Thyroid gland (tissue), 4 donors: ENCODE measurements around the gene ZNF862. TPM values are rescaled to one million over a fixed set of nuclear protein-coding genes. Genes with fewer than 3 reads are reported as not detected.

Experiments used
- DNase-seq, 2 donors: peaks; one replicate each; pipeline ENCODE4 v3.0.0-alpha.2; 2019
- H3K27ac ChIP-seq, 3 donors: fragments of 200-600 bp; sonication (generic); 1 replicate in 2 of 3; 2 replicates in 1 of 3; pipeline ENCODE4 v1.5.1; 2016 to 2019; ENCODE audit warnings: mild to moderate bottlenecking in 1 of 3, moderate library complexity in 1 of 3
- H3K27me3 ChIP-seq: fragments of 200-600 bp; sonication (generic); one replicate; pipeline ENCODE4 v1.5.1; 2019
- H3K36me3 ChIP-seq, 2 donors: fragments of 200-600 bp; sonication (generic); one replicate each; pipeline ENCODE4 v1.5.1; 2016 to 2019
- H3K4me1 ChIP-seq, 2 donors: fragments of 200-600 bp; sonication (generic); one replicate each; pipeline ENCODE4 v1.5.1; 2017 to 2019
- H3K4me3 ChIP-seq, 3 donors: fragments of 200-600 bp; sonication (generic); replicated peaks in 1 of 3; 1 replicate in 2 of 3; 2 replicates in 1 of 3; pipeline ENCODE4 v1.5.1; 2016; ENCODE audit warnings: mild to moderate bottlenecking in 1 of 3
- H3K9me3 ChIP-seq: fragments of 200-600 bp; sonication (generic); one replicate; pipeline ENCODE4 v1.5.1; 2017
- POLR2A ChIP-seq, 2 donors: fragments of 450-650 bp; IDR thresholded peaks; one replicate each; pipeline ENCODE4 v1.6.1; 2017; ENCODE audit warnings: antibody characterized with exemption in 2 of 2, mild to moderate bottlenecking in 2 of 2, moderate library complexity in 1 of 2
- WGBS, 2 donors: methylation state at CpG; one replicate each; pipeline ENCODE4 v1.1.5; 2017; 5-methylcytosine and 5-hydroxymethylcytosine counted together
- intact Hi-C: fragments of 100-400 bp; cut with DNase I; formaldehyde crosslinking; loops from one replicate; pipeline ENCODE4 v1.15.1; 2023
- total RNA-seq, 4 donors: library from RNA; depleted of rRNA; stranded (reverse); fragments of >200 nt; gene quantifications; one replicate each; pipeline ENCODE4 v1.2.3, GENCODE V29; 2016
- TF ChIP-seq, protein P1 (sequence below), 6 experiments: fragments of 200-600 bp in 3 of 6; fragments of 450-650 bp in 3 of 6; sonication (generic) in 3 of 6; IDR thresholded peaks; one replicate each; pipeline ENCODE4 v1.5.1; 2016 to 2019; ENCODE audit warnings: antibody characterized with exemption in 6 of 6, mild to moderate bottlenecking in 2 of 6, inconsistent platforms in 1 of 6, moderate library complexity in 1 of 6

Gene ZNF862
- total RNA-seq, 4 donors from 2014 or later: 23.6 to 53.7 (median 39.3) TPM

DNA sequence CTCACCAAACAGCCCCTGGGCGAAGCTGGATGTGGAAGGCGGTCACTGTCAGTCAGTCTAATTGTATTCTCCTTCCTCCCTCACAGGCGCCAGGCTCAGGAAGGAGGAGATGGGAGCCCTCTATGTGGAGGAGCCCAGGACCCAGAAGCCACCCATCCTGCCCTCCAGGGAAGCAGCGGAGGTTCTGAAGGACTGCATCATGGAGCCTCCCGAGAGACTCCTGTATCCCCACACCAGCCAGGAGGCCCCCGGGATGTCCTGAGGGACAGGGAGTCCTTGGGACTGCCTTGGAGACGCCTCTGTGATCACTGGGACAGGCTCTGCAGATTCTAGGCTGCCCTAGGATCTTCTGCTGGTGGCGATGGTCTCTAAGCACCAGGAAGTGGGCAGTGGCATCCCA is 25.8 kb downstream of the ZNF862 start:
- no peak for DNase-seq
- no peak overlapping the region for H3K27ac ChIP-seq
- H3K9me3 ChIP-seq: no peaks in the 10 kb centered on the region
- no peak overlapping the region for H3K4me3 ChIP-seq
- no peaks in the 10 kb centered on the region for H3K27me3 ChIP-seq
- WGBS, 2 donors: 96% methylated on average over 3 to 6 of the region's 8 CpGs
- TF ChIP-seq POLR2A (IDR thresholded peaks at IDR 0.05): no peak
- TF ChIP-seq, protein P1, sequence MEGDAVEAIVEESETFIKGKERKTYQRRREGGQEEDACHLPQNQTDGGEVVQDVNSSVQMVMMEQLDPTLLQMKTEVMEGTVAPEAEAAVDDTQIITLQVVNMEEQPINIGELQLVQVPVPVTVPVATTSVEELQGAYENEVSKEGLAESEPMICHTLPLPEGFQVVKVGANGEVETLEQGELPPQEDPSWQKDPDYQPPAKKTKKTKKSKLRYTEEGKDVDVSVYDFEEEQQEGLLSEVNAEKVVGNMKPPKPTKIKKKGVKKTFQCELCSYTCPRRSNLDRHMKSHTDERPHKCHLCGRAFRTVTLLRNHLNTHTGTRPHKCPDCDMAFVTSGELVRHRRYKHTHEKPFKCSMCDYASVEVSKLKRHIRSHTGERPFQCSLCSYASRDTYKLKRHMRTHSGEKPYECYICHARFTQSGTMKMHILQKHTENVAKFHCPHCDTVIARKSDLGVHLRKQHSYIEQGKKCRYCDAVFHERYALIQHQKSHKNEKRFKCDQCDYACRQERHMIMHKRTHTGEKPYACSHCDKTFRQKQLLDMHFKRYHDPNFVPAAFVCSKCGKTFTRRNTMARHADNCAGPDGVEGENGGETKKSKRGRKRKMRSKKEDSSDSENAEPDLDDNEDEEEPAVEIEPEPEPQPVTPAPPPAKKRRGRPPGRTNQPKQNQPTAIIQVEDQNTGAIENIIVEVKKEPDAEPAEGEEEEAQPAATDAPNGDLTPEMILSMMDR (IDR thresholded peaks at IDR 0.05): no peak
- intact Hi-C loops: no loop called here
- peaks cover 10 to 20% of the 10 kb centered on the region in 2 donors for H3K36me3 ChIP-seq
- peaks cover 12 to 35% of the 10 kb centered on the region in 2 donors for H3K4me1 ChIP-seq

DNA sequence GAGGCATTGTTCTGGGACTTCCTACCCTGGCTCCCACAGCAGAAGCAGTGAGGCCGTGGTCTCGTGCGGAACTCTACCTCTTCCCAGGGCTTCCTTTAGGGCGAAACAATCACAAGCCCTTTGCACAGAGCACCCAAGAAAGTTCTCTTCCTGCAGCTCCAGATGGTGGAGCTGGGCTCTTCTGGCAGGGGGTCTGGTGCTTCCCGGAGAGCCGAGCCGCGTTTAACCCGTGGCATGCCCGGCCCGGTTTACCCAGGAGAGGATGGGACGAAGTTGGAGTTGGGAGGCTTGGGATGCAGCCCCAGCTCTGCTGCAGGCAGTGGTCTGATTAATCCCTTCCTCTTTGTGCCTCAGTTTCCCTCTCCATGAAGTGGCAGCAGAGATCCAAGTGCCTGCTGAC is 26.6 kb downstream of the ZNF862 start:
- 93 to 98% methylated on average over 8 to 10 of the region's 12 CpGs for WGBS, 2 donors
- peaks cover 12 to 42% of the 10 kb centered on the region in 2 donors for H3K4me1 ChIP-seq
- H3K27me3 ChIP-seq: no peaks in the 10 kb centered on the region
- TF ChIP-seq, protein P1 (IDR thresholded peaks at IDR 0.05): no peak
- TF ChIP-seq POLR2A (IDR thresholded peaks at IDR 0.05): no peak
- intact Hi-C loops: no loop called here
- H3K4me3 ChIP-seq: no peak overlapping the region
- no peak for DNase-seq
- peaks cover 10 to 20% of the 10 kb centered on the region in 2 donors for H3K36me3 ChIP-seq
- H3K9me3 ChIP-seq: no peaks in the 10 kb centered on the region
- H3K27ac ChIP-seq: no peak overlapping the region

DNA sequence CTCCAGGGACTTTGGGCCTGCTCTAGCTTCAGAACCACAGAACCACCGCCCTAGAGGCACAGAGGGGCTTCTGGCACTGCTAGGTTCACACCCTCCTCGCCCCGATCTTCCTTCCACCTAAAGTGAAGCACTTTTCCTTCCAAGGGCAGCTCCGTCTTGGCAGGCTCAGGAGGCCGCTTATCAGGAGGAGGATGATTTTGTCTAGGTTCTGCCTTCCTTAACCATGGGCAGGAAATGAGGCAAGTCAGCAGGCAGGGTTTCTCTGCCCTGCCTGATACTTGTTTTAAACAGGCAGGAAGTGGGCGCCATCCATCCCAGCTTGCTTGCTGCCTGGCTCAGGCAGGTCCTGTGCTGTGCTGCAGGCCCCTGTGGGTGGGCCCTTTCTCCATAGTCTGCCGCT is 27.3 kb downstream of the ZNF862 start:
- TF ChIP-seq, protein P1 (IDR thresholded peaks at IDR 0.05): no peak
- TF ChIP-seq POLR2A (IDR thresholded peaks at IDR 0.05): no peak
- intact Hi-C loops: no loop called here
- 78 to 90% methylated on average over 3 to 7 of the region's 7 CpGs for WGBS, 2 donors
- H3K27me3 ChIP-seq: no peaks in the 10 kb centered on the region
- no peak overlapping the region for H3K27ac ChIP-seq
- no peaks in the 10 kb centered on the region for H3K9me3 ChIP-seq
- H3K4me3 ChIP-seq: no peak overlapping the region
- peaks cover 10 to 20% of the 10 kb centered on the region in 2 donors for H3K36me3 ChIP-seq
- DNase-seq: no peak
- peaks cover 12 to 44% of the 10 kb centered on the region in 2 donors for H3K4me1 ChIP-seq

DNA sequence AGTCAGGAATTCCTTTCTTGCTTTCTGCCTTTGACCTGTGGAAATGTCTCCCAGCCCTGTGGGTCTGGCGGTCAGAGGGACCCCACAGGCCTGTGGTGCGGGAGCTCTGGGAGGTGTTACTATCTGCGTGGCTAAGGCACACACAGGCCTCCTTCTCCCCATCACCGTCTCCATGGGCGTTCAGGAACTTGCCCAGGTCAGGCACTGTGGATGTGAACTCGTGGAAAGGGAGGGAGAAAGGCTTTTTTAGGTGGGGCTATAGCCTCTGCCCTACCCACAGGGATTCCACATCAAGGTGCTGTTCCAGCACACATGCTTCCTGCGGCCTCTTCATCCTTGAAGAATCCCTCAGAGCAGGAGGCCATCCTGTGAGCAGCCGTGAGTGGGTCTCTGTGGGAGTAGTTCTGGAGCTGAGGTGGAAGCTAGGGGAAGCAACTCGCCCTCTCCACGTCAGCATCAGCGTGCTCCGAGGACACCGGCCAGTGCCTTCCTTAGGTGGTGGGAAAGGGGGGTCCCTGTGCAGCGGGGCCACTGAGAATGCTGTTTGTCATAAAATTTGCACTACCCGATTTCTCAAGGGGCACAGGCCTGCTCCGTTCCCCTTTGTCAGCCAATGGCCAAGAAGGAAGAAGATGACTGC is 28.1 kb downstream of the ZNF862 start:
- TF ChIP-seq POLR2A (IDR thresholded peaks at IDR 0.05): no peak
- TF ChIP-seq, protein P1 (IDR thresholded peaks at IDR 0.05): no peak
- Histone ChIP-seq H3K27ac (no peak overlapping the region), H3K27me3 (no peaks in the 10 kb centered on the region), H3K4me3 (no peak overlapping the region), H3K9me3 (no peaks in the 10 kb centered on the region), H3K36me3 (peaks cover 10 to 20% of the 10 kb centered on the region in 2 donors), H3K4me1 (peaks cover 6 to 41% of the 10 kb centered on the region in 2 donors)
- no peak for DNase-seq
- intact Hi-C loops: no loop called here
- 91 to 97% methylated on average over 10 to 16 of the region's 16 CpGs for WGBS, 2 donors

DNA sequence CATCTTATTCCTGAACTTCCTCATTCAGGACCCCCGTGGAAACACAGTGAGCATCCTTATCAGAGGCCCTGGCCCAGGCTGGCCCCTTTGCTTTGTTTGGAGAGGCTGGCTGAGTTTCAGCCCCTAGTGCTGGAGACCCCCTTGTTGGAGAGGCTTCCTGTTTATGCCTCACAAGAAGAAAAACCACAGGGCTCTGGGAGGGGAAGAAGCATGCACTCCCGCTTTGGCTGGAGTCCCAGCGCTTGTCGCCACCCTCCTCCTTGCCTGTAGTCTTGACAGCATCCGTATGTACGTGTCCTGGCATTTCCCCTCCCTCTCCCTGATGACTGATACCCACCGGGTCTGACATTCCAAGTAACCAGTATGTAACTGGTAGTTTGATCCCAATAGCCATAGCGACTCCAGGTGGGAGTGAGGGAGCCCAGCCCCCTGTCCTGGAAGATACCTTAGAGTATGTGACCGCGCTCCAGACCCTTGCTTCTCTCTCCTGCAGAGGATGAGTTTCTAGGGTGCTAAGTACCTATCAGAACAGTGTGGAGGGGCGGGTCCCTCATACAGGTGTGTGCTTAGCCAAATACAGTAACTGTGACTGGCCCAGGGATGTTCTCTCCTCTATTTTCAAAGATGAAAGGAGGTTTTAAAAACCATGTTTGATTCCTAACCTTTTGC is 28.7 kb downstream of the ZNF862 start:
- Histone ChIP-seq H3K9me3 (no peaks in the 10 kb centered on the region), H3K27ac (no peak overlapping the region), H3K27me3 (no peaks in the 10 kb centered on the region), H3K4me1 (peaks cover 5 to 37% of the 10 kb centered on the region in 2 donors), H3K36me3 (peaks cover 10 to 20% of the 10 kb centered on the region in 2 donors), H3K4me3 (no peak overlapping the region)
- DNase-seq: no peak
- WGBS, 2 donors: 79 to 80% methylated on average over 11 of the region's 11 CpGs
- intact Hi-C loops: no loop called here
- TF ChIP-seq, protein P1 (IDR thresholded peaks at IDR 0.05): no peak
- TF ChIP-seq POLR2A (IDR thresholded peaks at IDR 0.05): no peak
